NCI-H1417 treated with DMSO at 0.1 percent for 48 hours (cell line): Measurements from ENCODE around the gene ITPR3.

ENCODE experiments used
- DNase-seq: peaks from one replicate; lab custom pipeline; 2025; lab: John Stamatoyannopoulos, UW

ITPR3 gene

DNA sequence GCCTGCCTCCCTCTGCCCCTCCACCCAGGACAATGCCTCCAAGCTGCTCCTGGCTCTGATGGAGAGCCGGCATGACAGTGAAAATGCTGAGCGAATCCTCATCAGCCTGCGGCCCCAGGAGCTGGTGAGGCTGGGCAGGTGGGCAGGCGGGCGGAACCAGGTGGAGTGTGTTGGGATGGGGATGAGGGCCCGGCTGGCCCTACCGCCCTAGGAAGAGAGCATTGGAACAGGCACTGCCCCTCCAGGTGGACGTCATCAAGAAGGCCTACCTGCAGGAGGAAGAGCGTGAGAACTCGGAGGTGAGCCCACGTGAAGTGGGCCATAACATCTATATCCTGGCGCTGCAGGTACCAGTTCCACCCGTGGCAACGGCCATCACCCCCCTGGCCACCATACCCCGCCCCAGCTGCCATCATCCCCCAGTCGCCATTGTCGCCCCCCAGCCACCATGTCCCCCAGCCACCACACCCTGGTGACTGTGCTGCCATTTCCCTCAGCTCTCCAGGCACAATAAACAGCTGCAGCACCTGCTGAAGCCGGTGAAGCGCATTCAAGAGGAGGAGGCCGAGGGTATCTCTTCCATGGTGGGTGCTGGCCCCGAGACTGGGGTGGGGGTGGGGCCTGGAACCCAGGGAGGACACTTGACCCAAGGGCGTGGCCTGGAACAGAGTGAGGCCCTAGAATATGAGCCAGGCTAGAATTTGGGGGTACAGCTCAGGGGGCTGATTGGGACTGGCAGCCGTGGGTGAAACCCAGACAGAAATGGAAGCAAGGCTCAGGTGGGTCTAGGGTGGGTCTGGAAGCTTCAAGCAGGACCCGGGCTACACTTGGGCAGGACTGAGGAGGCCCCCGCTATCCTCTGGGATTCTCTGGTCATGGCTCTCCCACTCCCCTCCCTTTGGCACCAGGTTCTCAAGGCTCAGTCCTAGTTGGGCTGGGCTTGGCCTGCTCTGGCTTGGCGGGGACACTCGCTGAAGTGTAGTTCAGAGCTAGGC, 66.2 kb downstream of the ITPR3 start:
- DNase-seq = no peak

DNA sequence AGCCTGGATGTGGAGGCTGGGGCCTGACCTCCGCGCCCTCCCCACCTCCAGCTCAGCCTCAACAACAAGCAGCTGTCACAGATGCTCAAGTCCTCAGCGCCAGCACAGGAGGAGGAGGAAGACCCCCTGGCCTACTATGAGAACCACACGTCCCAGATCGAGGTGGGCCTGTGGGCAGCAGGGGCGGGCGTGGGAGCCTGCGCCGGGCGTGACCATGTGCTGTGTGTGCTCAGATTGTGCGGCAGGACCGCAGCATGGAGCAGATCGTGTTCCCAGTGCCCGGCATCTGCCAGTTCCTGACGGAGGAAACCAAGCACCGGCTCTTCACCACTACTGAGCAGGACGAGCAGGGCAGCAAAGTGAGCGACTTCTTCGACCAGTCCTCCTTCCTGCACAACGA, 66.9 kb downstream of the ITPR3 start:
- no peak for DNase-seq

DNA sequence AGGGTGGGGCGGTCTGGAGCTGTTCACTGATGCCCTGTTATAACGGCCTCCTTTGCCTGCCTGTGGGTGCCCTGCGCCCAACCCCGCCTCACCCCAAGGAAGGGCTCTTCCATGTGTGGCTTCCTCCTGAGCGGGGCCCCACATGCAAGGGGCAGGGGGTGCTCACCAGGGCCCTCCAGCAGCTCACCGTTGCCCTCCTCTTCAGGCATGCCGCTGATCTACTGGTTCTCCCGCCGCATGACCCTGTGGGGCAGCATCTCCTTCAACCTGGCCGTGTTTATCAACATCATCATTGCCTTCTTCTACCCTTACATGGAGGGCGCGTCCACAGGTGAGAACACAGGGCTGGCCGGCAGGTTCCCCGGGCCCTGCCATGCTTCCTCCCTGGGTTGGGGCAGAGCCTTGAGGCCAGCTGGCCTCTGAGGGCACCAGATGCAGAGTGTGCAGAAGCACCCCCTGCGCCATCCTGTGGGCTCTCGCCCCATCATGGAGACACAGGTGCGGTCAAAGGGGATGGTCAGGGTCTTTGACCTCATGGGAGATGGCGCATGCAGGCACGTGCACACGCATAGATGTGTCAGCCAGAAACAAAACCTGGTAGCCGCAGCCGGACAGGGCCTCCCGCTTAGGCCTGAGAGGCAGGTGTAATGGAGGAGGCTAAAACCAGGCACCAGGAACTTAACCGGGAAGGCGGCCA, 67.5 kb downstream of the ITPR3 start:
- no peak for DNase-seq

DNA sequence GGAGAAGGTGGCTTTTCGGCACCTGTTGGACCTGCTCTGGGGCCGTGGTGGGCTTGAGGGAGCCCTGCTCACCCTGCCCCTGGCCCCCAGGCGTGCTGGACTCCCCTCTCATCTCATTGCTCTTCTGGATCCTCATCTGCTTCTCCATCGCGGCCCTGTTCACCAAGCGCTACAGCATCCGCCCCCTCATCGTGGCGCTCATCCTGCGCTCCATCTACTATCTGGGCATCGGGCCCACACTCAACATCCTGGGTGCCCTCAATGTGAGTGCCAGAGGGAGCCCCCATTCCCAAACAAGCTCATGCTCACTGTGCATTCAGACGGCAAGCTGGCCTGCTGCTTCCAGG, 68.0 kb downstream of the ITPR3 start:
- no peak for DNase-seq

DNA sequence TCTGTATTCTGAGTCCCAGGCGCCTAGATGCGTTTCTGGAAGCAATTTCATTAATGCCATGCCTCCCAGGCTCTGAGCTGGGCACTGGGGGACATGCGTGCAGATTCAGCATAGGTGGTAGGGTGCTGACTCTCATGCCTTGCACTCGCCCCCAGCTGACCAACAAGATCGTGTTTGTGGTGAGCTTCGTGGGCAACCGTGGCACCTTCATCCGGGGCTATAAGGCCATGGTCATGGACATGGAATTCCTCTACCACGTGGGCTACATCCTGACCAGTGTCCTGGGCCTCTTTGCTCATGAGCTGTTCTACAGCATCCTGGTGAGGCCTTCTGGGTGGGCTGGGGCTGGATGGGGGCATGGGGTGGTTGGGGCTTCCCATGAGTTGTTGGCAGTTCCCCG, 68.8 kb downstream of the ITPR3 start:
- no peak for DNase-seq

DNA sequence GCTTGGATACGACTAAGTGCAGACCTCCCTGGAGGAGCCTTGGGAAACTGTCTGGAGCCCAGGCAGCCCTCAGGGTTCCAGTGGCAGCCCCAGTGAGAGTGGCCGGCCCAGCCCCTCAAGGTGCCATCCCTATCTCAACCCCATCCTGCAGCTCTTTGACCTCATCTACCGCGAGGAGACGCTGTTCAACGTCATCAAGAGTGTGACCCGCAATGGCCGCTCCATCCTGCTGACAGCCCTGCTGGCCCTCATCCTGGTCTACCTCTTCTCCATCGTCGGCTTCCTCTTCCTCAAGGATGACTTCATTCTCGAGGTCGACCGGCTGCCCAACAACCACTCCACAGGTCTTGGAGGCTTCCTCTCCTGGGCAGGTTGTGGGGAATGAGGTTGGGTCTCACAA, 69.6 kb downstream of the ITPR3 start:
- DNase-seq = no peak

DNA sequence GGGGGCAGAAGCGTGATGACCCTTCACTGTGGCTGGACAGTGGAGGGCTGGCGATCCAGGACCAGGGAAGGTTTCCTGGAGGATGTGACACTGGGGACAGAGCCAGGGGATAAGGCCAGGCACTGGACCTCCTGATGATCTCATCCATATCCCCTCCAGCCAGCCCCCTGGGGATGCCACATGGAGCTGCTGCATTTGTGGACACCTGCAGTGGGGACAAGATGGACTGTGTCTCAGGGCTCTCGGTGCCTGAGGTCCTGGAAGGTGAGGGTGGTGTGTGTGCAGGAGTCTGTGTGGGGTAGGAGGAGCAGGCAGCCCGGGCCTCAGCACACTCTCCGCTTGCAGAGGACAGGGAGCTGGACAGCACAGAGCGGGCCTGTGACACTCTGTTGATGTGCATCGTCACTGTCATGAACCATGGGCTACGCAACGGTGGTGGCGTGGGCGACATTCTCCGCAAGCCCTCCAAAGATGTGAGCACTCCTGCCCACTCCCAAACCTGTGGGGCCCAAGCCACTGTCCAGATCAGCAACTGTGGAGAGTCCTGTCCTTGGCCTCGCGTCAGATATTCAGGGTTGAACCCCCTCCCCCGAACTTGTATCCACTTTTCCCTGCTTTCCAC, 70.4 kb downstream of the ITPR3 start:
- DNase-seq = no peak

DNA sequence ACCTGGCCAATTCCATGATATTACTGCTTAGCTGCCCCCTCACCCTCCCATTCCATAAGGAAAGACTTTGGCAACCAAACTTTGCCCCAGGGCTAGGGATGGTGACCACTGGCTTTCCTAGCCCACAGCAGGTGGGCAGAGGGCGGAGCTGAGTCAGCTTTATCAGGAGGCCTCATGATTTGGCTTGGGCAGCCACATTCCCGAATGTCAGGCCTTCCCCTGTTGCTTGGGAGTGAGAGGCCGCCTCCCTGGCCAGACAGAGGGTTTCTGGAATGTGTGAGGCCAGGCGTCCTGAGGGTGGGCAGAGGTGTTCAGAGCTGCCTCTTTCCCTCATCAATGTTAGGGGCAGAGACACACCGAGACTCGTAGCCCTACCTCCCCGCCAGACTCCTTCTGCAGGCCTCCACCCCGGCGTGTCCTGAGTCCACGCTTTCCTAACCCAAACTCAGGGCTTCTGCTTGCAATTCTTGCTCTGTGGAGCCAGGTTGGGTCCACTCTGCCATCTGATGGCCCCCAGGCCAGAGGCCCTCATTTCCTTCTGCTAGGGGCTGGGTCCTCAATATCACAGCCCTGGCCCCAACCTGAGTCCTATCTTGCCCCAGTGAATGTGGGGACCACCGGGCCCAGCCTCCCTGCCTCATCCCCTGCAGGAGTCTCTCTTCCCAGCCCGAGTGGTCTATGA, 71.1 kb downstream of the ITPR3 start:
- no peak for DNase-seq

DNA sequence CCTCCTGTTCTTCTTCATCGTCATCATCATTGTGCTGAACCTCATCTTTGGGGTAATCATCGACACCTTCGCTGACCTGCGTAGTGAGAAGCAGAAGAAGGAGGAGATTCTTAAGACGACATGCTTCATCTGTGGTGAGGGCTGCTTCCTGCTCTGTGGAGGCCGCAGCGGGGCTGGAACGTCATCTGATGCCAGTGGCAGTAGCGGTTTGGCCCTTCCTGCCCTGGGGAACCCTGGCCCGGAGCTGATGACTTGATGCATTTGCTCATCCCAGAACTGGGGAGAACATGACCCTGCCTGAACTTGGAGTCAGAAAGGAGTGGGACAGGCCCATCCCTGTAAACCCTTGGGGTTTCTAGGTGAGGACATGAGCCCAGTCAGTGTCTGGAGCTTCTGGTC, 71.6 kb downstream of the ITPR3 start:
- DNase-seq = no peak

DNA sequence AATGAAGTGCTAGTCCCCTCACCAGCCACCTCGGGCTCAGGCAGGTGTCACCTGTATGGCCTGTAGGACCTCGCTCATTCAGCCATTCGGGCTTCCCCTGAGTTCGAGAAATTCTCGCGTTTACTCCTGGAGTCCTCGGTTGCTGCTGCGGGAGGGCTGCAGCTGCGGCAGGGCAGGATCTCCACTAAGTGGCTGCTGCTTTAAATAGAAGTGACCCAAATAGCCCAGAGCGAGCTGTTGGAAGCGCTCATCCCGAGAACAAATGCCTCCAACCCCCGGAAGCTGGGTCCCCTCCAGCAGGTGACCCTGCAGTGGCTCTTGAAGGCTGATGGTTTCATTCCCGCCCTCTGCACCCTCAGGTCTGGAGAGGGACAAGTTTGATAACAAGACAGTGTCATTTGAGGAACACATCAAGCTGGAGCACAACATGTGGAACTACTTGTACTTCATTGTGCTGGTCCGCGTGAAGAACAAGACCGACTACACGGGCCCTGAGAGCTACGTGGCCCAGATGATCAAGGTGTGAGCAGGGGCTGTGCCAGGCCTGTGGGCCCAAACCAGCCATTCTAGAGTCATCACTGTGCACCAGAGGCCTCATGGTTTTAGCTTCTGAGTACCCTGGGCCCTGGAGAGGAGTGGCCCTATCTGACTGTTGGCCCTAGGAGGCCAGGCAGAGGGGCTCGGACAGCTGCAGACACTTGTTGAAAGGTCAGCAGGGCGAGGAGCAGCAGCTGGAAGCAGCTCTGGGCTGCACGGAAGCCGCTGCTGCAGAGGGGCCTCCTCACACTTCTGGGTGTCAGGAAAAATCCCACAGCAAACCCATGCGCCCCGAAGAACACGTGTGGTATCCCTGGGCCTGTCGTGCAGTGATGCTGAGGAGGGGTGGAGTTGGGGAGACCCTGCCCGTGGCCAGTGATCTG, 72.3 kb downstream of the ITPR3 start:
- no peak for DNase-seq

DNA sequence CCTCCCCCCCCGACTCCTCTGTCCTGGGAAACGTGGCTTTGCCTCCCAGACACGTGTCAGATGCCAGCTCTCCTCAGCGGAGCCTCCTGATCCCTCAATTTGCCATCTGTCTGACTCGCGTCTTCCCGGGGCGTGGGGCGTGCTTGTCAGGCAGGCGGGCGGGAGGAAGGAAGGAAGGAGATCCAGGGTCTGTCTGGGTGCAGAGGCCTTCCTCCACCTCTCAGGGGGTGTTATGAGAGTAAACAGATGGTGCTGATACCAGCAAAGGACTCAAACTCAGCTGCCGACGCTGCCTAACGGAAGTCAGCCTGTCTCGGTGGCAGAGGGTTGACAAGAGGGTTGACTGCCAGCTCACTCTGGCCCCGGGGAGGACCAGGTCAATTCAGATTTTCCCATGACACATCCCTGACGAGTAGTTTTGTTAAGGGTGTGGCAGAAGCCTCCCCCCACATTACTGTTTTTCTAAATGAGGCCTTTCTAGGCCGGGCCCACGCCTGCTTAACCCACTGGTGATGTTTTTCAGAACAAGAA, 73.3 kb downstream of the ITPR3 start:
- DNase-seq = no peak

DNA sequence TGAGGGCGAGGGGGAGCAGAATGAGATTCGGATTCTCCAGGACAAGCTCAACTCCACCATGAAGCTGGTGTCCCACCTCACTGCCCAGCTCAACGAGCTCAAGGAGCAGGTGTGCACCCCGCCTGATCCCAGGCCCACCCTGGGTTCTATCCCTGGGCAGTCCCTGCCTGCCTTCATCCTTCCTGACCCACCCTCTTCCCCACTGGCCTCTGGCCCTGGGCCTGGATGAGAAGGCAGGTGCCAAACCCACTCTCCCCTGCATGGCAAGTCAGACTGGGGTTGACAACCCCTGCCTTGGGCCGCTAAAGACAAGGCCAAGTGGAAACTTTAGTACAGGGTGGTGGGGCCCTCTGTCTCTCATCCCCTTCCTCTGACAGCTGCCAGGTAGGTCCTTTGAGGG, 73.9 kb downstream of the ITPR3 start:
- no peak for DNase-seq

DNA sequence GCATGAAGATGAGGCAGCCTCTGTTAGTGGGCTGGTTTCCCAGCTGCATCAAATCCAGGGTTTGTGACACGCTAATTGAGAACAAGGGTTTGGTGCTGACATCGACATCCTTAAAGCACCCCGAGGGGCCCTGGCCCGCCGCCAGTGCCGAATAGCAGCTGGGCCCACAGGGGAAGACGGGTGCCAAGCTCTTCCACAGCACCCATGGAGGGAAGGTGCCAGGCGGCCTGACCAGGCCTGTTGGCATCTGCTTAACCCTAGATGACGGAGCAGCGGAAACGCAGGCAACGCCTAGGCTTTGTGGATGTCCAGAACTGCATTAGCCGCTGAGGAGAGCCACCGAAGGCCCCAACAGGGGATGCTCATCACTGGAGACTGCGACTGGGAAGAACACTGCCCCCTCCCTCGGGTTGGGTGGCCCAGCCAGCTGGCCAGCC, 74.3 kb downstream of the ITPR3 start:
- no peak for DNase-seq

DNA sequence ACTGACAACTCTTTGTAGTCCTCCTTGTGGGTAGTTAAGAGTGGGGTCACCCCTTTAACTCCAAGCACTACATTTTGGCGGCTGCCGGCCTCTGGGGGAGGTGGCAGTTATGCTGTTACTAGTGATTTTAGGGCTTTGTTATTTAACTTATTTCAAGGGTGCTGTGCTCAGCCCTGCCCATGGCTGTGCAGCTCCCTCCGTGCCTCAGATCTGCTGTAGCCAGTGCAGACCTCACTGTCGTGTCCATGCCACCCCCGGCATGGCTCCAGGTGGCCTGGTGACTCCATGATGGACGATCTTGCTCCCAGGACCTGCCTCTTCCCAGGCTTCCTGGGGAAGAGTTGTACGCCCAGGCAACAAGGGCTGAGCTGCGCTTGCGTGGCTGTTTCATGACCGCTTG, 75.0 kb downstream of the ITPR3 start:
- no peak for DNase-seq

DNA sequence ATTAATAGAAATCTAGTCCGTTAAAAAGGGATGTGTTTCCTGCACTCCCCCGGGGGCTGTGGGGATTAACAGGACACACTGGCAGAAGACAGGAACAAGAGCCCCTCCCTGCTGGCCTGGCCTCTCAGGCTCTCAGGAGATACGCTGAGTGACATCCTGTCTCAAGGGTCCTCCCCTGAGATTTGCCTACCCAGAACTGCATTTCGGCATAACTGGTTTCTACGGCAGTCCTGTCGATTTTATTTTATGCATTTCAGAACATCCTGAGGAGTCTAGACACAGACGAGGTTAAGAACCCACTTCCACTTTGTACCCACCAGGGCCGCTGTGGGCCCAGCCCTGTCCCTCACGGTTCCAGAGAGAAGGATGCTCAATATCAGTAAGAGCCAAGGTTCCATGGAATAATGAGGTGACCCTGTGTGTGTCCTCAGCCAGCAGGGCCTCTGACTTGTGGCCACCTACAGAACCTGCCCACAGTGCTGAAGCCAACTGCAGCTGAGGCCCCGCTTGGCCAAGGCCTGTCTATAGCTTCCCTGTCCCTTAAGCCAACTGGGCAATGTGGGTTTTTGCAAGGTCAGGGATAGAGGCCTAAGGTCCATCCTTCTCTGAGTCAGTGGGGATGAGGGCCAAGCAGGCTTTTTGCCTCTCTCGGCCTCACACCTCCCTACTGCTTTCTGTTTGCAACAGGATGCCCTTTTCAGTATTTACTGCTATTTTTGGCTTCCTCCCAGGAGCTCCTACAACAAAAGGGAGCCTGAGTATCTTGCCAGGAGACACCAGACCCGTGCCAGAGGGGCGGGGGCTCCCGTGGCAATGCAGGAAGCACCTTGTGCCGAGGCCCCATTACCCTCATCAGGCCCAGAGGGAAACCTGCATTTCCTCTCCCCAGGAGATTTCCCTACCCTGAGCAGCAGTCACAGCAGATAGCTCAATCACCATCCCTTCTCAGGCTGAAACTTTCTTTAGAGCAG, 75.7 kb downstream of the ITPR3 start:
- no peak for DNase-seq

DNA sequence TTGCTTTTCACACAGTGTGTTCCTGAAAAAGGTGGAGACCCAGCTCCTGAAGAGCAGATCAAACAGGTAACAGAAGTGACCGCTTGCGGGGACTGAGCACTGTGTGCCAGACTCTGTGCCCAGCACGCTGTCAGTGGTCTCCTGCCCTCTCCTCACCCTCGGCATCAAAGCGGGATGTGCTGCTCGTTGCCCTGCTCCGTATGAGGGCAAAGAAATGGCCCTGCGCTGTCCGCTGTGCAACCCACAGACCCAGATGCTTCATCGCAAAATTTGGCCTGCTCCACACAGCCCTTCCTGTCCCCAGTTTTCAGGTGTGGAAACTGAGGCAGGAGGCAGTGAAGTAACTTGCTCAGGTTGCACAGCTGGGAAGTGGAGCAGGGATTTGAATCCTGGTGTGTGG, 76.7 kb downstream of the ITPR3 start:
- DNase-seq = no peak

DNA sequence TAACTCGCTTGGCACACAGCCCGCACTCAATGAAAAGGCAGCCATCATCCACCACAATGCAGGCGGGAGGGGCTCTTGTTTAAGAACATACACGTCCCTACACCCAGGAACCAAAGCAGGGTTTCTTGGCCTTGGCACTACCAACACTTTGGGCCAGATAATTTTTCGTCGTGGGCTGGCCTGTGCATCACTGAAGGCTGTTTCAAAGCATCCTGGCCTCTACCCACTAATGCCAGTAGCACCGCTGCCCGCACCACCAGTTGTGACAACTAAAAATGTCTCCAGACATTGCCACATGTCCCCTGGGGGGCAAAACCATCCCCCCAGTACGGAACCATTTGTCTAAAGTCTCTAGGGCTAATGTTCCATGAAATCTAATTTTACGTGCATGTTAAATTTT, 77.4 kb downstream of the ITPR3 start:
- no peak for DNase-seq

DNA sequence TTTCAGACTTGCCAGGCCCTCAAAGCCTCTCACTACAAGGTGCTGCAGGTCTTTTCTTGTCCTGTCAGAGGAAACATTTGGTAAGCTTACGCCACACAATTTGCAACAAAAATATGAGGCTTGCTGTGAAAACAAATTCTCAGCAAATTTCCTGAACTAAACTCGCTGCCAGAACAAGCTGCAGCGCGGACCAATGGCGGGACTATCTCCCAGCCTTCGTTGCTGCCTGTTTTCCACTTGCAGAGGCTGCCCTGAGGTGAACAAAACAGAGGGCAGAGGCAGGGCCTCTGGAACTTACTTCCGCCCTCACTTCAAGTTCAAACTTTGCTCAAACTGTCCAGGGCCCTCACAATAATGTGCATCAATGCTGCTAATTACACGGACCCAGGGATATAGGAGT, 78.0 kb downstream of the ITPR3 start:
- DNase-seq = no peak

DNA sequence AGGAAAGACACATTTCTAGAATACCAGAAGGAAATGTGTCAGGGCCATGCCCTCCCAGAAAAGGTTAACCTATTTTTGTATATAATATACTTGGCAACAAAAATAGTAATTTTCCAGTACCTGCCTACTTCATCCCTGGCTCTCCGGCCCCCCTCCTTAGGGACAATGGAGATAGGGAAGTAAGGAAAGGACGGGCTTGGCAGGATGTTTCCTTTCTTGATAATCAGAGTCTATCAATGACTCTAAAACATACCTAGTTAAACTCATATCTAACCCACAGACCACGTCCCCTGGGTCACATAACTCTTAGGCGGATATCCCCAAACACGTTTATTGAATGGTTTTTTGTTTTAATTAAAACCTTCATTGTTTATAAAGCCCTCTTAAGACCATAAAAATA, 78.6 kb downstream of the ITPR3 start:
- no peak for DNase-seq
